Loucy (cell line): Measurements from ENCODE around the gene IST1.

Source experiments
- H2AFZ ChIP-seq: fragments of 200-600 bp; sonication (generic); 2 replicates; pipeline ENCODE4 v1.6.0; 2016; ENCODE audit warnings: antibody characterized with exemption, mild to moderate bottlenecking, low read length, moderate library complexity
- H3F3A ChIP-seq: fragments of 200-600 bp; 2 replicates; pipeline ENCODE4 v1.6.0; 2016; ENCODE audit warnings: antibody characterized with exemption, low read depth, mild to moderate bottlenecking
- H3K27me3 ChIP-seq: fragments of 200-600 bp; sonication (generic); 2 replicates; pipeline ENCODE4 v1.6.1; 2014; ENCODE audit warnings: low read length, mild to moderate bottlenecking; ENCODE audit not compliant: insufficient read depth, poor library complexity, severe bottlenecking
- H3K36me3 ChIP-seq: fragments of 200-600 bp; sonication (generic); 2 replicates; pipeline ENCODE4 v1.6.1; 2016; ENCODE audit warnings: low read length; ENCODE audit not compliant: insufficient read depth
- H3K4me1 ChIP-seq: fragments of 200-600 bp; sonication (generic); 2 replicates; pipeline ENCODE4 v1.5.1; 2014; ENCODE audit warnings: low read length, mild to moderate bottlenecking; ENCODE audit not compliant: insufficient read depth, poor library complexity, severe bottlenecking
- H3K4me2 ChIP-seq: fragments of 200-600 bp; sonication (generic); 2 replicates; pipeline ENCODE4 v1.6.0; 2014; ENCODE audit warnings: antibody characterized with exemption, low read length, low read depth, mild to moderate bottlenecking; ENCODE audit not compliant: poor library complexity, severe bottlenecking
- H3K4me3 ChIP-seq: fragments of 200-600 bp; sonication (generic); 2 replicates; pipeline ENCODE4 v1.5.1; 2014; ENCODE audit warnings: low read length, mild to moderate bottlenecking, mixed read lengths; ENCODE audit not compliant: poor library complexity, severe bottlenecking
- H3K79me2 ChIP-seq: fragments of 200-600 bp; sonication (generic); 2 replicates; pipeline ENCODE4 v1.6.1; 2014; ENCODE audit warnings: low read length; ENCODE audit not compliant: insufficient read depth
- H3K9ac ChIP-seq: fragments of 200-600 bp; sonication (generic); 2 replicates; pipeline ENCODE4 v1.6.0; 2014; ENCODE audit warnings: mild to moderate bottlenecking, low read depth, low read length, moderate library complexity; ENCODE audit not compliant: poor library complexity, severe bottlenecking
- H3K9me2 ChIP-seq: fragments of 200-600 bp; sonication (generic); replicated peaks from 2 replicates; pipeline ENCODE4 v1.6.1; 2016; ENCODE audit warnings: low read depth, low read length, mixed read lengths
- H3K9me3 ChIP-seq: fragments of 200-600 bp; sonication (generic); 2 replicates; pipeline ENCODE4 v1.6.1; 2014; ENCODE audit warnings: mild to moderate bottlenecking, antibody characterized with exemption, low read length, low read depth; ENCODE audit not compliant: insufficient read depth
- H4K20me1 ChIP-seq: fragments of 200-600 bp; sonication (generic); 2 replicates; pipeline ENCODE4 v1.6.0; 2014; ENCODE audit warnings: antibody characterized with exemption, low read length, mild to moderate bottlenecking; ENCODE audit not compliant: insufficient read depth, poor library complexity, severe bottlenecking
- CTCF ChIP-seq: fragments of 200-600 bp; sonication (generic); conservative IDR thresholded peaks from 2 replicates; pipeline ENCODE4 v1.5.1; 2014; ENCODE audit warnings: mild to moderate bottlenecking, antibody characterized with exemption, low read length
- EZH2phosphoT487 ChIP-seq: fragments of 200-600 bp; IDR thresholded peaks from 2 replicates; pipeline ENCODE4 v1.6.1; 2018; ENCODE audit warnings: antibody characterized with exemption, mild to moderate bottlenecking, moderate library complexity, borderline replicate concordance

Gene IST1

GRCh38 chr16:71974068-71974818 is 78.9 kb downstream of the IST1 start:
- H3K9me3 ChIP-seq = no peaks in the 10 kb centered on the region
- TF ChIP-seq CTCF (no peak), EZH2phosphoT487 (no peak)
- no peaks in the 10 kb centered on the region for H3K36me3 ChIP-seq

More at GRCh38 chr16:71974068-71974818, 78.9 kb downstream of the IST1 start:
- Histone ChIP-seq H2AFZ (no peak overlapping the region; the same call in 1 of the 2 replicates), H3K79me2 (no peaks in the 10 kb centered on the region), H3K27me3 (no peaks in the 10 kb centered on the region), H3K4me3 (no peak overlapping the region), H3K4me2 (no peak overlapping the region), H3F3A (no peaks in the 10 kb centered on the region), H3K4me1 (no peaks in the 10 kb centered on the region), H3K9me2 (no peaks in the 10 kb centered on the region), H3K9ac (no peak overlapping the region), H4K20me1 (no peaks in the 10 kb centered on the region)
